Measurements from ENCODE around the gene NPPA. TPM values are rescaled to one million over a fixed set of nuclear protein-coding genes. Genes with fewer than 3 reads are reported as not detected.

The NPPA gene
- total and polyA plus RNA-seq, 8 donors = 0.48 to 7.2 (median 2.7) TPM; not detected in 3

GRCh38 chr1:11868331-11868980, 20.9 kb upstream of the NPPA start:
- no peak for TF ChIP-seq POLR2A (IDR thresholded peaks at IDR 0.05)
- no peak for TF ChIP-seq POLR2AphosphoS5 (IDR thresholded peaks at IDR 0.05)
- TF ChIP-seq EP300 (IDR thresholded peaks at IDR 0.05) = no peak
- no peak for TF ChIP-seq CTCF (IDR thresholded peaks at IDR 0.05)
- intact Hi-C loops (cut with DNase I; ENCODE audit: low total_unique reads) = no loop called here
- DNase-seq = no peak
- no peaks in the 10 kb centered on the region for H3K4me1 ChIP-seq
- no peaks in the 10 kb centered on the region for H3K9me3 ChIP-seq
- H3K27ac ChIP-seq = no peak overlapping the region
- WGBS, 5 donors = 59 to 67% (median 63%) methylated on average over 13 of the region's 13 CpGs
- no peak overlapping the region for H3K4me3 ChIP-seq
- H3K27me3 ChIP-seq = peaks cover 0 to 41% (median 4%) of the 10 kb centered on the region in 3 donors
- H3K36me3 ChIP-seq = no peaks in the 10 kb centered on the region

- H3K27ac ChIP-seq = no peak overlapping the region
- intact Hi-C loops (cut with DNase I; ENCODE audit: low total_unique reads) = no loop called here
- no peaks in the 10 kb centered on the region for H3K9me3 ChIP-seq
- TF ChIP-seq POLR2AphosphoS5 (IDR thresholded peaks at IDR 0.05) (no peak), CTCF (IDR thresholded peaks at IDR 0.05) (no peak), POLR2A (IDR thresholded peaks at IDR 0.05) (no peak)
- H3K36me3 ChIP-seq = no peaks in the 10 kb centered on the region
- H3K4me1 ChIP-seq = peaks cover 5 to 10% (median 8%) of the 10 kb centered on the region in 4 donors
- peaks cover 0 to 68% (median 34%) of the 10 kb centered on the region in 3 donors for H3K27me3 ChIP-seq
- 41 to 54% (median 47%) methylated on average over 6 of the region's 6 CpGs for WGBS, 5 donors
- no peak overlapping the region for H3K4me3 ChIP-seq
- no peak for DNase-seq
Measured at GRCh38 chr1:11862890-11863289, 15.3 kb upstream of the NPPA start.

GRCh38 chr1:11860587-11860986, 13.0 kb upstream of the NPPA start:
- WGBS, 5 donors = 53 to 85% (median 67%) methylated on average over 1 of the region's 1 CpG
- Histone ChIP-seq H3K27ac (no peak overlapping the region), H3K9me3 (no peaks in the 10 kb centered on the region), H3K4me1 (peaks cover 5 to 10% (median 8%) of the 10 kb centered on the region in 4 donors), H3K36me3 (no peaks in the 10 kb centered on the region), H3K27me3 (peaks cover 0 to 90% (median 49%) of the 10 kb centered on the region in 3 donors), H3K4me3 (no peak overlapping the region)
- no peak for DNase-seq
- no peak for TF ChIP-seq POLR2A (IDR thresholded peaks at IDR 0.05)
- no peak for TF ChIP-seq CTCF (IDR thresholded peaks at IDR 0.05)
- no peak for TF ChIP-seq EP300 (IDR thresholded peaks at IDR 0.05)
- TF ChIP-seq POLR2AphosphoS5 (IDR thresholded peaks at IDR 0.05) = no peak
- intact Hi-C loops (cut with DNase I; ENCODE audit: low total_unique reads) = no loop called here

GRCh38 chr1:11860083-11860482, 12.5 kb upstream of the NPPA start:
- Histone ChIP-seq H3K9me3 (no peaks in the 10 kb centered on the region), H3K27ac (no peak overlapping the region), H3K36me3 (no peaks in the 10 kb centered on the region), H3K27me3 (peaks cover 0 to 95% (median 49%) of the 10 kb centered on the region in 3 donors), H3K4me3 (no peak overlapping the region), H3K4me1 (peaks cover 5 to 10% (median 8%) of the 10 kb centered on the region in 4 donors)
- no peak for DNase-seq
- intact Hi-C loops (cut with DNase I; ENCODE audit: low total_unique reads) = no loop called here
- TF ChIP-seq EP300 (IDR thresholded peaks at IDR 0.05) = no peak
- TF ChIP-seq POLR2A (IDR thresholded peaks at IDR 0.05) = no peak
- TF ChIP-seq CTCF (IDR thresholded peaks at IDR 0.05) = no peak
- TF ChIP-seq POLR2AphosphoS5 (IDR thresholded peaks at IDR 0.05) = no peak
- 60 to 94% (median 64%) methylated on average over 2 of the region's 2 CpGs for WGBS, 5 donors

All from stomach (tissue), 9 donors.